Measurements from ENCODE around the gene CCDC88A.
A peak's percentile ranks its signal among the peaks of the same experiment; 100 is the strongest.

CCDC88A gene

DNA sequence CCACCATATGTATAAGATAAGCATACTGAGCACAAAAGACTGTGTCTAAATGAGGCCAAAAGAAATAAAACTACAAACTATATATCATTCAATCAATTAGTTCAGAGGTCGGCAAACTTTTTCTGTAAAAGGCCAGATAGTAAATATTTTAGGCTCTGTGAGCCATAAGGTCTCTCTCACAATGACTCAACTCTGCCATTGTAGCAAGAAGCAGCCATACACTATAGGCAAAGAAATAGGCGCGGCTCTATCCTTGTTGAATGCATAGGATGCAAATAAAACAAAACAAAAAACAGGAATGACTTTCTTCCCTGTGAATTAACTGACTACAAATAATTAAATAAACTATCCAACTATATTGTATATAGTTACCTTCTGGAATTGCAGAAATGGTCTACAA lies 8.6 kb upstream of the CCDC88A start:
- H3K27ac ChIP-seq, result no peak overlapping the region
- DNase-seq (ENCODE audit: low read depth, low spot score), result no peak

DNA sequence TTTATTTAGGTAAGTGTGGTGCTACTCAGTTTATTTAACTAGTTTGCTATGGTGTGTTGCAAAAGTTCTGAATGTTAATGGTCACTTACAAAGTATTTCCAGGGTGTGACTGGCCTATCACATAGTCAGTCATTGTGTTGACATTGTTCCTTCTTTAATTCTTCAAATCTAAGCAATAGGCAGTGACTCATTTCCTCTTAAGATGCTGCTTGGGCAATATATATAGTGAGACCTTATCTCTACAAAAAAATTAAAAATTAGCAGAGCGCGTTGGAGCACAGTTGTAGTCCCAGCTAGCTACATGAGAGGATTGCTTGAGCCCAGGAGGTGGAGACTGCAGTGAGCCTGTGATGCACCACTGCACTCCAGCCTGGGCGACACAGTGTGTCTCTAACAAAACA lies 5.8 kb upstream of the CCDC88A start:
- H3K27ac ChIP-seq, result peak overlapping the region; percentile 81
- DNase-seq (ENCODE audit: low read depth, low spot score), result peak; percentile 69

DNA sequence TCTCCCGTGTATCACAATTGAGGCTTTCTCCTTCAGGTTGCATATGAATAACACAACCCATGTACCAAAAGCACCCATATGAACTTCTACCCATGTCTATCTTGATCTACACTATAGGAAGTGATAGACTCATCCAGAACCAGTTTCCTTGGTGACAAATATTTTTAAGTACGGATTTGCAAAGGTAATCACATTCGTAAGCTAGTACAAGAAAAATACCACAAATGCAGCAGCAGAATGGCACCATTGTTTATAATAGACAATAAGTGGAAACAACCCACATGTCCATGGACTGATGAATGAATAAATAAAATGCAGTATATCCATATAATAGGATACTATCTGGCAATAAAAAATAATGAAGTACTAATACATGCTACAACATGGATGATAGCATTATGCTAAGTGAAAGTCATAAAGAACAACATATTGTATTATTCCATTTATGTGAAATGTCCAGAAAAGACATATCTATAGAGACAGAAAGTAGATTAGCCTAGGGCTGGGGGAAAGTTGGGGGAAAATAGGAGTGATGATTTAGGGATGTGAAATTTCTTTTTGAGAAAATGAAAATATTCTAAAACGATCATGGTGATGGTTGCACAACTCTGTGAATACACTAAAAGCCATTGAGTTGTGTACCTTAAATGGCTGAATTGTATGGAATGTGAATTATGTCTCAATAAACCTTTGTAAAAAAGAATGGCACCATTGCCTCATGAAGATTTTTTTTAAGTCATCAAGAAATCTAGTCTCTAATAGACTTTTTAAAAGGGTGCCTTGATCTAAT lies 3.4 kb upstream of the CCDC88A start:
- no peak overlapping the region for H3K27ac ChIP-seq
- DNase-seq (ENCODE audit: low read depth, low spot score), result no peak

DNA sequence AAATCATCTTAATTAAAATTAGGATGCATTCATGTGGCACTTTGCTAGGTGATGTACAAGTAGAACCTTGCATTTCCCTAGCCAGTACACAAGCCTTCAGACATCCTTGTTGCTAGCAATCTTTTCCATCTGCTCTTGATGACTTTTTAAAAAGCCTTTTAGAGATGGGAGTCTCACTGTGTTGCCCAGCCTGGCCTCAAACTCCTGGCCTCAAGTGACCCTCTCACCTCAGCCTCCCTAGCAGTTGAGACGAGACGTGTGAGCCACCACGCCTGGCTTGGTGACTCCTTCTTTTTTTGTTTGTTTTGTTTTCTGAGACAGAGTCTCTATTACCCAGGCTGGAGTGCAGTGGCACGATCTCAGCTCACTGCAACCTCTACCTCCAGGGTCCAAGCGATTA lies 1.7 kb upstream of the CCDC88A start:
- DNase-seq (ENCODE audit: low read depth, low spot score), result no peak

DNA sequence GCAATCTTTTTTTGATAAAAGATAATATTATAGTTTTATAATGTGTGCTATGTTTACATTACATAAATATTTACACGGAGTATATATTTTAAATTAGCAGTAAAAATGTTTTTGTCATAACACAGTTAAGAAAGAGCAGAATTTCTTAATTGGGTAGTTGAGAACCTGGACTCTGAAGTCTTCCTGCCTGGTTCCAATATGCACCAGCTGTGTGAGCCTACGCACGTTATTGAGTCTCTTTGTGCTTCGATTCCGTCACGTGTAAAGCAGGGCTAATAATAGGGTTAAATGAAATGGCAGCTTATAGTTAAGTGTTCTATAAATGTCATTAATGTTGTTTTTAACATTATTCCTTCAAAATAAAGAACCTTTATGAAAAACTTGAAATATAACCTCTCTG lies 1.2 kb upstream of the CCDC88A start:
- no peak overlapping the region for H3K27ac ChIP-seq
- DNase-seq (ENCODE audit: low read depth, low spot score), result no peak

More for the DNA sequence above, 1.7 kb upstream of the CCDC88A start:
- no peak overlapping the region for H3K27ac ChIP-seq

DNA sequence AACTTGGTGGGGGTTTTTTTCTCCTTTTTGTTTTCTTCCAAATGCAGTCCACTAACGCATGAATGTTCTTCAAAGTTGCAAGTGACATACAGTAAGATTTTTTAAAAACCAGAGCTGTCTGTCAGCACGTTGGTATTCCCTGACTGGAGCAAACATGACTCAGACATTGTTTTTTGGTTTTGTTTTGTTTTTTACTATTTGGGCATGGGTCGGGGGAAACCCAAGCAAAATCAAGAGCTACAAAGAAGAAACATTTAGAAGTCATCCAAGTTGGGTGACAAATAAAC lies 726 bp upstream of the CCDC88A start:
- H3K27ac ChIP-seq, result no peak overlapping the region
- no peak for DNase-seq (ENCODE audit: low read depth, low spot score)

DNA sequence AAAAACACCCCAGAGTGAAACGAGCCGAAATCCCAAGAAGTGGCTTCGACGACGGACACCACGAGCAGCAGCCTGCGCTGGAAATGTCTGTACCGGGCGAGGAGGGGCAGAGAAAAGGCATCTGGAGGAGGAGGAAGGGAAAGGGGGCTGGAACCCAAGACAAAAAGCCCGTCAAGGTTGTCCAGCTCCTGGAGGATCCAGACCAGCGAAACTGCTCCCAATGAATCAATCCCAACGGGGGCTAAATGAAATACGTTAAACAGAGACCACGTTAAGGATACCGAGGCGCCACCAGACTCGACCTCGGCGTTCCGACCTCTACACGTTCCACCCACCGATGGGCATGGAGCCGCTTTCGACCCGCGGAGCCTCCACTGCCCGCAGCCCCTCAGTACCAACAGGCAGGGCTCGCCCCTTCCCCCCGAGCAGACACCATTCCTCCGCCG lies 400 bp downstream of the CCDC88A start:
- peak overlapping the region; percentile 54 for H3K27ac ChIP-seq
- DNase-seq (ENCODE audit: low read depth, low spot score), result no peak

DNA sequence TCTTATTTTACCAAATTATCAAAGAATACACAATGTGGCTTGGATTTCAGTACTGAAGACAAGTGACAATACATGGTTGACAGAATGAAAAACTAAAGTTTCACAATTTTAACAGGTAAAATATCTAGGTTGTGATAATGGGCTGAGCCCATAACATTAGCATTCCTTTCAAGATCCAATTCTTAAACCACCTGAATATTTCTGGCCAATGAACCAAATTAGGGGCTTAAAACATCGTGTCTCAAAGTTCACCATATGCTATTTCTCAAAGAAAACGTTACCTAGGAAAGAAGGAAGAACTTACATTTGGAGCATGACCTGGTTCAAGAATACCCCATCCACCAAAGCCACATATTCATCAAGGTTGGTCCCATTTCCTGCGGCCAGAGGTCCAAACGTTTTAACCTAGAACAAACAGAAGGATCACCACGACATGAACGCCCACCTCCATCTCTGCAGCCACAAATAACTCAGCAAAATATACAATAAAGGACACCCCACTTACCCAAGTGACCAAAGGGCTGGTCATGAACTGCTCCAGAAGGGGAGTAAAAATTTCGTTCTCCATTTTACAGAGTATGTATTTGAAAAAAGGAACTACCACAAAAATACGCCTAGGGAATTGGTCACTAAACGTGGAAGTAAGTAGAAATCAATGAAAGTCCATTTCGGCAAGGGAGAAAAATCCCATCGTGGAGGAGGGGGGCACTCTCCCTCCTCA lies 984 bp downstream of the CCDC88A start:
- no peak for DNase-seq (ENCODE audit: low read depth, low spot score)
- H3K27ac ChIP-seq, result peak overlapping the region; percentile 54

DNA sequence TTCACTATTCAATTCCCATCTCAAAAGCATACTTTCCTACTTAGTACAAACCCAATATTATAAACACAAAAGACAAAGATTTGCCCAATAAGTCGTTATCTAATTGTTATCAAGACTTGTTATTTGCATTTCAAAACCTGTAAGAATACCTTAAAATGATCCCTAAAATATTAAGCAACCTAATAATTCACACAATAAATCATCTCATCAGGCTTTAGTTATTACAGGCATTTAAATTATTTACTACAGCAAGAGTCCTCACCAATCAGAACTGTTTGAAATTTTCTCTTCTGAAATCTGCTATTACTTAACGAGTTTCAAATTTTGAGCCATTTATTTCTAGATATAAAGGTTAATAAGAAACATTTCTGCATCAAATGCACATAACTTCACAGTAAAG lies 1.6 kb downstream of the CCDC88A start:
- no peak for DNase-seq (ENCODE audit: low read depth, low spot score)
- no peak overlapping the region for H3K27ac ChIP-seq

DNA sequence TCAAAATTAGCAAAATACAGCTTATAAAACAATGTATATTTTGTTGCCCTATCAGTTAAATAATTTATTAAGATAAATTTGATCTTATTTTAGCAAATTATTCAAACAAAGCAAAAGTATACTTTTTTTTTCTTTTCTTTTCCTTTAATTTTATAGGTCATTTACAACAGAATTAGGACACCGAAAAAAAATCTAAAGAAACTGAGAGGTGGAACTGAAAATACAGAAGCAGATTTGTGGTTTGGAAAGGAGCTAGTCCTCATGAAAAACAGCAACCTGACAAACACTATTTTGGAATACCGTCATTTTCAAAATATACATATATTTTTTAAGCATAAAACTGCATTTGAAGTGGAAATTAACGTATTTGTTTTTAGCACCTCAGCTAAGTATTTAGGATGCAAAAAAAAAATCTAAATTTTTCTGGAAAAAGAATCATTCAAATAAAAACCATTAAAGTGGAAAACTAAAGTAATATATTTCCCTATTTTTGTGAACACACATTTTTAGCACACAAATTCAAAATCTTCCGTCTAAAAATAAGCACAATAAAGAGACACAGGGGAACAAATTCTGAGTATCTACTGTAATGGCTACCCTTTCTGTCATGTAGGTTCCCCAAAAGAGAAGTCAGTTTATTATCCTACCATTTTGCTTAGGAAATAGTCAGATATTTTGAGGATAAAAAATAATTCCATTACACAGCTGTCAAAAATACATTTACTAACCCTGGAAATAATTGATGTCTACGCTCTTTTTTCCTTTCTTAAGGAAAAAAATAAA lies 2.7 kb downstream of the CCDC88A start:
- no peak for DNase-seq (ENCODE audit: low read depth, low spot score)
- H3K27ac ChIP-seq, result no peak overlapping the region

DNA sequence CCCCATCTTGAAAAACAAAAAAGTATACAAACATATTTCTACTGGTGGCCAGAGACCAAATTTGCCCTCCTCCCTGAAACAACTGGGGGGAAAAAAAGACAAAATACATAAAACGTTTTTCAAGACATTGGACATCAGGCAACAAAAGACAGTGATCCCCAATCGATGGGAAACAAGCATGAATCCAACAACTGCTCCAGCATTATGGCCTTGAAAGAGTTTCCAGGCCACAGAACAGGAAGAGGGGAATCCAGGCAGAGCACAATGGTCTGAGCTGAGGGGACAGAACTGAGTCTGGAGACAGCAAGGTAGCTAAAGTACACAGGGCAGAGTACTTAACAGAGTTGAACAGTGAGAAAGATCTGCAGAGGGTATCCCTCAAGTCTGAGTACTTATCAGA lies 4.4 kb downstream of the CCDC88A start:
- no peak overlapping the region for H3K27ac ChIP-seq
- no peak for DNase-seq (ENCODE audit: low read depth, low spot score)

DNA sequence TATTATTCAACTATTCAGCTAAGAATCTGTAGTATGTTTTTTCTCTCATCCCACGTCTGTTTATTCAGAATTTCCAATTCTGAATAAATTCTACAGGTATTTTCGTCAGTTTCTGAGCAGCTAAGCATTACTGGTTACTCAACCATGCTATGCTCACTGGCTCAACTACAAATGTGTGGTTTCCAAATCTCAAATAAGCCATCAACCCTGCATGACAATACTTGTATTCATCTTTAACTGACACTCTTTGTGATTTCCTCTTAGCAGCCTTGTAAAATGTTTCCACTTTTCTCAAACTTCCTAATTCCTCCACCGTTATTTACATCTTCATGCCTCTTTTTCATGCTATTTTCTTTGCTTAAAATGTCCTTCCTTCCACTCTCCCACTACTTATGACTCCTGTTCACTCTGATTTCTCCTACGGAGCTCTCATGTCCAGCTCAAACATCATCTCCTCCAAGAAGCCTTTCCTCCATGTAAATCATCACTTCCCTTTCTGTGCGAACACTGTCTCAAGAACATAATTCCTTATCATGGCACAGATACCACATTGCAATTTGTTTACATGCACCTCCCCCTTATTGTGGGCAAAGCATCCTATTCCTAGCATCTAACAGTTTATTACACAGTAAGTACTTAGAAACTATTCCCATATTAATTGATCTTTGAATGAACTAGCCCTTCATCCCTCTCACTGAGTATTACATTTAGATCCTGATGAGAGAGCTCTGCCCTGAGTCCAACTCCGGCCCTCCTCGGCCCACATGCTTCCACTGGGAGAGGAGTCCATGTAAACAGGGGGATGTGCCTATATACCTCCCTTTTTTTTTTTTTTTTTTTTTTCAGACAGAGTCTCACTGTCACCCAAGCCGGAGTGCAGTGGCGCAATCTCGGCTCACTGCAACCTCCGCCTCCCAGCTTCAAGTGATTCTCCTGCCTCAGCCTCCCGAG lies 10.5 kb downstream of the CCDC88A start:
- DNase-seq (ENCODE audit: low read depth, low spot score), result no peak
- no peak overlapping the region for H3K27ac ChIP-seq

DNA sequence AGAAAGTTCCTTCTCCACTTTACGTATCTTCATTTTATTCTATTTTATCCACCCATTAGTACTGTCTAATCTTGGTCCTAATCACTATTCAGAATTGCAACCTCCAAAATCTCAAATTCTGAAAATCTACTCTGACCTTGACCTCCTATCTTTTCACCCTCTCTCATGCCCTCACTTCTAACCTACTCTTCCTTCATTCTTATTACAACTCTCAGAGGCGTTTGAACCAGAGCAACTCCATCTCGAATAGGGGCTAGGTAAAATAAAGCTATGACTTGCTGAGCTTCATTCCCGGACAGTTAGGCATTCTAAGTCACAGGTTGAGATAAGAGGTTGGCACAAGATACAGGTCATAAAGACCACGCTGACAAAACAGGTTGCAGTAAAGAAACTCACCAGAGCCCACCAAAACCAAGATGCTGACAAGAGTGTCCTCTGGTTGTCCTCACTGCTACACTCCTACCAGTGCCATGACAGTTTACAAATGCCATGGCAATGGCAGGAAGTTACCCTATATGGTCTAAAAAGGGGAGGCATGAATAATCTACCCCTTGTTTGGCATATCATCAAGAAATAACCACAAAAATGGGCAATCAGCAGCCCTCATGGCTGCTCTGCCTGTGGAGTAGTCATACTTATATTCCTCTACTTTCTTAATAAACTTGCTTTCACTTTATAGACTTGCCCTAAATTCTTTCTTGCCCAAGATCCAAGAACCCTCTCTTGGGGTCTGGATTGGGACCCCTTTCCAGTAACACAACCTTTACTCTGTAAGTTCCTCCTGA lies 11.4 kb downstream of the CCDC88A start:
- H3K27ac ChIP-seq, result no peak overlapping the region
- DNase-seq (ENCODE audit: low read depth, low spot score), result no peak

DNA sequence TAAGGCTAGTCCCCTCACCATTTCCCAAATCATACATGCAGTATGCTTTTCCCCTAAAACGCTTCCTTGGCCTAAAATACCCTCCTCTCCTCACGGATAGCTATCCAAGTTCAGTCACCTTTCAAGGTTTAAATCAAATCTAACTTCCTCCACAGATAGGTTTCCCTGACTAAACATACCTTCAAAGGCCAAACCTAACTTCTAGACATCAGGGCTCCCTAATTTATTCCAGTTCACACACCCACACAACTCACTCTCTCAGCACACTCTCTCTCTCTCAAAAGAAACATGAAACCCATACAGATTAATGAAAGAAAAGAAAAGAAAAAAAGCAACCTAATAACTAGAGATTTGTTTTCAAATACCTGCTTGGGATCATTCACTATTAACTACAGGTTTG lies 14.5 kb downstream of the CCDC88A start:
- no peak for DNase-seq (ENCODE audit: low read depth, low spot score)
- H3K27ac ChIP-seq, result no peak overlapping the region

DNA sequence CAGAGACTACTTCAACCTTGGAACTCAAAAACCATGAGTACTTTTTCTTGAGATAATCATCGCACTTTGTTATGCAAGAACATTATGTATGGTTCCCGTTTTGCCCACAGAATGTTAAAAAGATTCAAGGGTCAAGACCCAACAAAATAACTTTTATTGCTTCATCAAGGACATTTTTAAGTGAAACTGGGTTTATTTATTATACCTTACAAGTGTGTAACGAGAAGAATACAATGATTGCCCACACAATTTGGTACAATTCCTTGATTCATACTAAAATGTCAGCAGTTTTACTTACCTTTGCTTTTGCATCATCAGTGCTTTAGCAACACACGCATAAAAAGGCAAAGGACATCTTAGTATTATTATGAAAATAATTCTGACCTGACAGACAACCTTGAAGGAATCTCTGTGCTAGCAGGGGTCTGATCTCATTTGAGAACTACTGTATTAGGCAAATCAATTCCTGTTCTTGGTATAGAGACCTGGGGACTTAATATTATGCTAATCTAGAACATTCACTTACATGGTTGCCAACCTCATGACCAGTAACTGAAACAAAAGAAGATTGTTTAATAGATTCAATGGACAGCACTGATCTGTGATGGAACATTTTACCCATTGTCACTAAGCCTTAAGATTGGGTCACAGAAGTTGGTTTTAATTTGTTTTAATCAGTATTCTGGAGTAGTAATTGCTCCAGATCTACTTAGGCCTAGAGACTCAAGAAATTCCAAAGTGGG lies 16.2 kb downstream of the CCDC88A start:
- no peak overlapping the region for H3K27ac ChIP-seq
- DNase-seq (ENCODE audit: low read depth, low spot score), result no peak

DNA sequence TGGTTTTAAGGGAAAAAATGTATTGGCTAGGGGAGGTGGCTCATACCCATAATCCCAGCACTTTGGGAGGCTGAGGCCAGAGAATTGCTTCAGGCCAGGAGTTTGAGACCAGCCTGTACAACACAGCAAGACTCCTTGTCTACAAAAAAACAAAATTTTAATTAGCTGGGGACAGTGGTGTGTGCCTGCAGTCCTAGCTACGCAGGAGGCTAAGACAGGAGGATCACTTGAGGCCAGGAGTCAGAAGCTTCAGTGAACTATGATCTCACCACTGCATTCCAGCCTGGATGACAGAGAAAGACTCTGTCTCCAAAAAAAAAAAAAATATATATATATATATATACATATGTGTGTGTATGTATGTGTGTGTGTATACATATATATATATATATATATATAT lies 18.5 kb downstream of the CCDC88A start:
- H3K27ac ChIP-seq, result no peak overlapping the region
- DNase-seq (ENCODE audit: low read depth, low spot score), result no peak

DNA sequence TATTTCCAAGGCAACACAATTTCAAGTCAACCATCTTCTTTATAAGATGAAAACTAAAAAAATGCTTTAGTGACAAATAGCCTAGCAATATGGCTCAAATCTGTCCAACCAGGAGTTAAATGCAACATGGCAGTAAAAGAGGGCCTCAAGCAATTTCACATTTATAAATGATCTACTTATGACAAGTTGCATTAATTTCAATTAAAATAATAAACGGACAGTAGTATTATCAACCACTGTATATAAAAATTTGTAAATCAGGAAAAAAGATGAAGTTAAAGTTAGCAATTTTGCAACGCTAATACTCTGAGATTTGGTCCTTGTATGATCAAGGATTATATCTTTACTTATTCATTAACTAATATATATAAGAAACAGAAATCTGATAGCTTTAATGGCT lies 19.3 kb downstream of the CCDC88A start:
- H3K27ac ChIP-seq, result no peak overlapping the region
- no peak for DNase-seq (ENCODE audit: low read depth, low spot score)

DNA sequence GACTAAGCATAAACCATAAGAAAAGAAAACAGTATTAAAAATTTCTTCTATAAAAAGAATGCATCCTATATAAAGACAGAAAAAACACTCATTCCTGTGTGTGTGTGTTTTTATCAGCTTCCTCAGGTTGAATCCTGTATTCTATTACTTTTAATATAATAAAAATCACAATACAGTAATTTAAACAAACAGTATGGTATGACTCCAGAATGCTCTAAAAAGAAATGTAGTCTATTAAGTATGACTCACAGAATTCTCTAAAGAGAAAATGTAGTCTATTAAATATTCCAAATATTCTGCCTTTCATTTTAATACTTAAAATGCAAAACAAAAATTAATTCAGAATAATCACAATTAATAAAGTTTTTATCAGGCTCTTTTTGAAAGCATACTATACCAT lies 19.8 kb downstream of the CCDC88A start:
- DNase-seq (ENCODE audit: low read depth, low spot score), result no peak
- H3K27ac ChIP-seq, result no peak overlapping the region

Measured in epithelial cell of prostate (primary cell).